Measurements from ENCODE around the gene GTF2H3. TPM values are rescaled to one million over a fixed set of nuclear protein-coding genes. Genes with fewer than 3 reads are reported as not detected.
A peak's percentile ranks its signal among the peaks of the same experiment; 100 is the strongest.

GTF2H3 gene
- total and polyA plus RNA-seq, 9 of the 15 experiments (the other 6 are each of a cell fraction or from before 2014, with no cell fraction given) = 22.7 to 99.7 (median 49.6) TPM

DNA sequence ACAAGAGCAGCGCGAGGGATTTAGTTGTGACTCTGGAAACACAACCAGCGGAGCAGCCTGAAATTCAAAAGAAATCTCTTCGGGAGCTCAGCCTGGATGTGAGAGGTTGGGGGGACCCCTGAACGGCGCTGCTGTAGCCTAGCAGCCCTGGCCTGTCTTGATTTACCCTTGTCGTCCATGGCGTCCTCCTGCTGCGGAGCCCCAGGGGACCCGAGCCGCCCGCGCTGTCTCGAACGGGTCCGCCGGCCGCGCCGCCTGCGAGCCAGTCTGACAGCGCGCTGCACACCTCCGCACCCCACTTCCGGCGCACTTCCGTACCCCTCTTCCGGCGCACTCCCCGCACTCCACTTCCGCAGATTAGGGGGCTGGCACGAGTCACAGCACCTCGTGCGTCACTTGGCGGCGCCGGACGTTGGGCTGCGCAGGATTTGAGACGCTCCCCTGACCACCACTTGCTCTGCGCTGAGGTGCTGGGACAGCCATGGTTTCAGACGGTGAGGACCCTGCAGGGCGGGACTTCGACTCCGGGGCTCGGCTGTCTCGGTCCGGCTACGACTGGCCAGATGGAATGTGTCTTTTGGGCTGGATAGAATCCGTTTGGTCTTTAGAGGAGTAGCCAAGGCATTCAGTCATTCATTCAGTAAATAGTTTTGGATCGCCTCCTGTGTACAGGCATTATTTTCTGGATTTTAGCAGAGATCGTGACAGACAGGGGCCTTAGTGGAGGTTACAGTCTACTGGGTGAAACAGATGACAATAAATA, at the start of gene GTF2H3, which contains the start of gene EIF2B1 (continued):
- TF ChIP-seq PURB (CRISPR knock-in tag; IDR thresholded peaks at IDR 0.05; ENCODE audit: low read depth) (no peak), HINFP (tag; conservative IDR thresholded peaks at IDR 0.05; ENCODE audit: low read depth) (peak; percentile 82), ZNF398 (CRISPR knock-in tag; IDR thresholded peaks at IDR 0.05) (no peak), CHAMP1 (IDR thresholded peaks at IDR 0.05) (no peak), SIN3A (IDR thresholded peaks at IDR 0.05; ENCODE audit: borderline replicate concordance in 2 of 2, control insufficient read depth in 1 of 2, low read depth in 2 of 2, low read length in 2 of 2) (peak; percentile 98 to 99), NBN (IDR thresholded peaks at IDR 0.05; ENCODE audit: low read depth) (peak; percentile 93), HNRNPLL (IDR thresholded peaks at IDR 0.05; ENCODE audit: low read depth, low read length, poor library complexity, severe bottlenecking) (peak; percentile 75), ZBTB8A (IDR thresholded peaks at IDR 0.05; ENCODE audit: partially characterized antibody) (no peak), DPF2 (IDR thresholded peaks at IDR 0.05) (no peak), FOSL1 (tag; conservative IDR thresholded peaks at IDR 0.05) (peak; percentile 66), HDGF (IDR thresholded peaks at IDR 0.05) (no peak), KDM5B (IDR thresholded peaks at IDR 0.05; ENCODE audit: insufficient replicate concordance, low read depth, low read length) (peak; percentile 97), LCOR (CRISPR knock-in tag; IDR thresholded peaks at IDR 0.05) (peak; percentile 87), E4F1 (CRISPR knock-in tag; IDR thresholded peaks at IDR 0.05; ENCODE audit: borderline replicate concordance) (no peak)
- TF ChIP-seq, protein P1, sequence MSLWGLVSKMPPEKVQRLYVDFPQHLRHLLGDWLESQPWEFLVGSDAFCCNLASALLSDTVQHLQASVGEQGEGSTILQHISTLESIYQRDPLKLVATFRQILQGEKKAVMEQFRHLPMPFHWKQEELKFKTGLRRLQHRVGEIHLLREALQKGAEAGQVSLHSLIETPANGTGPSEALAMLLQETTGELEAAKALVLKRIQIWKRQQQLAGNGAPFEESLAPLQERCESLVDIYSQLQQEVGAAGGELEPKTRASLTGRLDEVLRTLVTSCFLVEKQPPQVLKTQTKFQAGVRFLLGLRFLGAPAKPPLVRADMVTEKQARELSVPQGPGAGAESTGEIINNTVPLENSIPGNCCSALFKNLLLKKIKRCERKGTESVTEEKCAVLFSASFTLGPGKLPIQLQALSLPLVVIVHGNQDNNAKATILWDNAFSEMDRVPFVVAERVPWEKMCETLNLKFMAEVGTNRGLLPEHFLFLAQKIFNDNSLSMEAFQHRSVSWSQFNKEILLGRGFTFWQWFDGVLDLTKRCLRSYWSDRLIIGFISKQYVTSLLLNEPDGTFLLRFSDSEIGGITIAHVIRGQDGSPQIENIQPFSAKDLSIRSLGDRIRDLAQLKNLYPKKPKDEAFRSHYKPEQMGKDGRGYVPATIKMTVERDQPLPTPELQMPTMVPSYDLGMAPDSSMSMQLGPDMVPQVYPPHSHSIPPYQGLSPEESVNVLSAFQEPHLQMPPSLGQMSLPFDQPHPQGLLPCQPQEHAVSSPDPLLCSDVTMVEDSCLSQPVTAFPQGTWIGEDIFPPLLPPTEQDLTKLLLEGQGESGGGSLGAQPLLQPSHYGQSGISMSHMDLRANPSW (CRISPR knock-in tag; IDR thresholded peaks at IDR 0.05) = no peak

Measured in K562 (cell line).